Measurements from ENCODE around the gene CKAP2L. TPM values are rescaled to one million over a fixed set of nuclear protein-coding genes. Genes with fewer than 3 reads are reported as not detected.

Gene CKAP2L
- not detected for polyA plus RNA-seq

- Mint-ChIP-seq H3K36me3 (no peaks in the 10 kb centered on the region), H3K27me3 (no peaks in the 10 kb centered on the region), H3K27ac (peak within 1 kb of the TSS; percentile 18 to 86 (median 70)), H3K4me1 (peaks cover 18 to 33% (median 23%) of the 10 kb centered on the region in 3 donors), H3K4me3 (peak within 1 kb of the TSS; percentile 90 to 99 (median 98)), H3K9me3 (no peaks in the 10 kb centered on the region)
Observed at GRCh38 chr2:112764071-112765044, at the start of gene CKAP2L. TSS of gene CKAP2L (minus strand) at chr2:112764609. CDS start at chr2:112764598, 11 bp downstream.

GRCh38 chr2:112813280-112813966 is 49.0 kb upstream of the CKAP2L start:
- no peaks in the 10 kb centered on the region for H3K27me3 Mint-ChIP-seq
- peaks cover 13 to 20% (median 17%) of the 10 kb centered on the region in 3 donors for H3K4me1 Mint-ChIP-seq
- no peak overlapping the region for H3K4me3 Mint-ChIP-seq
- H3K36me3 Mint-ChIP-seq, result no peaks in the 10 kb centered on the region
- peaks cover 2 to 8% (median 2%) of the 10 kb centered on the region in 3 donors for H3K9me3 Mint-ChIP-seq
- no peak overlapping the region for H3K27ac Mint-ChIP-seq

- peak overlapping the region in 1 of 4 donors; percentile 77 for H3K4me3 Mint-ChIP-seq
- H3K4me1 Mint-ChIP-seq, result peaks cover 13 to 21% (median 17%) of the 10 kb centered on the region in 3 donors
- no peaks in the 10 kb centered on the region for H3K36me3 Mint-ChIP-seq
- H3K9me3 Mint-ChIP-seq, result peaks cover 2 to 11% (median 2%) of the 10 kb centered on the region in 3 donors
- no peak overlapping the region for H3K27ac Mint-ChIP-seq
- no peaks in the 10 kb centered on the region for H3K27me3 Mint-ChIP-seq
Observed at GRCh38 chr2:112812318-112813267, 48.2 kb upstream of the CKAP2L start.

- Mint-ChIP-seq H3K9me3 (peaks cover 2 to 16% (median 2%) of the 10 kb centered on the region in 3 donors), H3K4me3 (no peak overlapping the region), H3K27me3 (no peaks in the 10 kb centered on the region), H3K4me1 (peaks cover 13 to 21% (median 17%) of the 10 kb centered on the region in 3 donors), H3K27ac (peak overlapping the region in 1 of 3 donors; percentile 39), H3K36me3 (no peaks in the 10 kb centered on the region)
Observed at GRCh38 chr2:112811841-112812306, 47.5 kb upstream of the CKAP2L start.

GRCh38 chr2:112811276-112811831 is 46.9 kb upstream of the CKAP2L start:
- Mint-ChIP-seq H3K9me3 (peaks cover 2 to 16% (median 2%) of the 10 kb centered on the region in 3 donors), H3K27me3 (no peaks in the 10 kb centered on the region), H3K4me1 (peaks cover 17 to 24% (median 21%) of the 10 kb centered on the region in 3 donors), H3K27ac (no peak overlapping the region), H3K36me3 (no peaks in the 10 kb centered on the region), H3K4me3 (no peak overlapping the region)

GRCh38 chr2:112809112-112809511 is 44.7 kb upstream of the CKAP2L start:
- Mint-ChIP-seq H3K36me3 (no peaks in the 10 kb centered on the region), H3K27ac (no peak overlapping the region), H3K9me3 (peaks cover 2 to 16% (median 2%) of the 10 kb centered on the region in 3 donors), H3K4me1 (peaks cover 22 to 34% (median 26%) of the 10 kb centered on the region in 3 donors), H3K27me3 (no peaks in the 10 kb centered on the region), H3K4me3 (no peak overlapping the region)

- Mint-ChIP-seq H3K4me3 (no peak overlapping the region), H3K27me3 (no peaks in the 10 kb centered on the region), H3K9me3 (peaks cover 2 to 16% (median 2%) of the 10 kb centered on the region in 3 donors), H3K27ac (no peak overlapping the region), H3K36me3 (no peaks in the 10 kb centered on the region), H3K4me1 (peaks cover 18 to 24% (median 19%) of the 10 kb centered on the region in 3 donors)
Observed at GRCh38 chr2:112807233-112807807, 42.9 kb upstream of the CKAP2L start.

- H3K4me1 Mint-ChIP-seq, result peaks cover 9 to 17% (median 13%) of the 10 kb centered on the region in 3 donors
- no peak overlapping the region for H3K27ac Mint-ChIP-seq
- H3K27me3 Mint-ChIP-seq, result no peaks in the 10 kb centered on the region
- peaks cover 2 to 16% (median 2%) of the 10 kb centered on the region in 3 donors for H3K9me3 Mint-ChIP-seq
- no peaks in the 10 kb centered on the region for H3K36me3 Mint-ChIP-seq
- peak overlapping the region in 3 of 4 donors; percentile 0 to 88 (median 52) for H3K4me3 Mint-ChIP-seq
Observed at GRCh38 chr2:112805542-112805941, 41.1 kb upstream of the CKAP2L start.

GRCh38 chr2:112803691-112804521 is 39.5 kb upstream of the CKAP2L start:
- Mint-ChIP-seq H3K27ac (no peak overlapping the region), H3K27me3 (no peaks in the 10 kb centered on the region), H3K4me3 (peak overlapping the region in 2 of 4 donors; percentile 12 to 19), H3K4me1 (peaks cover 10 to 22% (median 13%) of the 10 kb centered on the region in 3 donors), H3K9me3 (peaks cover 0 to 11% (median 2%) of the 10 kb centered on the region in 3 donors), H3K36me3 (no peaks in the 10 kb centered on the region)

GRCh38 chr2:112800881-112801583 is 36.6 kb upstream of the CKAP2L start:
- Mint-ChIP-seq H3K4me1 (peaks cover 6 to 17% (median 7%) of the 10 kb centered on the region in 3 donors), H3K27ac (peak overlapping the region in 1 of 3 donors; percentile 40), H3K9me3 (no peaks in the 10 kb centered on the region), H3K4me3 (no peak overlapping the region), H3K27me3 (no peaks in the 10 kb centered on the region), H3K36me3 (no peaks in the 10 kb centered on the region)

GRCh38 chr2:112798979-112799975 is 34.9 kb upstream of the CKAP2L start:
- H3K36me3 Mint-ChIP-seq, result peaks cover 2% of the 10 kb centered on the region
- H3K27ac Mint-ChIP-seq, result no peak overlapping the region

More at GRCh38 chr2:112798979-112799975, 34.9 kb upstream of the CKAP2L start:
- Mint-ChIP-seq H3K4me1 (peaks cover 0 to 10% (median 2%) of the 10 kb centered on the region in 3 donors), H3K9me3 (no peaks in the 10 kb centered on the region), H3K4me3 (no peak overlapping the region), H3K27me3 (no peaks in the 10 kb centered on the region)
